Keratinocyte (primary cell): Measurements from ENCODE around the gene TNFAIP3. TPM values are rescaled to one million over a fixed set of nuclear protein-coding genes. Genes with fewer than 3 reads are reported as not detected.
"Not testable (repeated sequence)": the region's sequence is repeated elsewhere in the genome, so short reads cannot be mapped to it uniquely, and the experiment has no call there.

Experiments
- DNase-seq: peaks from one replicate; pipeline ENCODE4 v3.0.0-alpha.2; 2011; ENCODE audit warnings: low read depth, missing footprints, low spot score
- FAIRE-seq: peaks from 2 replicates; lab custom pipeline; 2011; peaks lifted over from hg19 to GRCh38; lab: Jason Lieb, UNC
- H2AFZ ChIP-seq: 2 replicates; pipeline ENCODE4 v1.6.0; 2012; ENCODE audit warnings: low read length, control low read depth, inconsistent platforms; ENCODE audit not compliant: control insufficient read depth
- H3K27ac ChIP-seq: 2 replicates; pipeline ENCODE4 v1.5.1; 2011; ENCODE audit warnings: low read length; ENCODE audit not compliant: control insufficient read depth, insufficient read depth
- H3K27me3 ChIP-seq: 3 replicates; pipeline ENCODE4 v1.6.0; 2011; ENCODE audit warnings: low read length; ENCODE audit not compliant: control insufficient read depth, insufficient read depth; ENCODE audit errors: extremely low read depth
- H3K36me3 ChIP-seq, 2 experiments: 2 replicates in 1 of 2; 3 replicates in 1 of 2; pipeline ENCODE4 v1.5.1; 2011; ENCODE audit warnings: low read length in 2 of 2, mild to moderate bottlenecking in 1 of 2; ENCODE audit not compliant: control insufficient read depth in 2 of 2, insufficient read depth in 2 of 2; ENCODE audit errors: extremely low read depth in 1 of 2
- H3K4me1 ChIP-seq: 3 replicates; pipeline ENCODE4 v1.5.1; 2011; ENCODE audit warnings: low read length; ENCODE audit not compliant: control insufficient read depth, insufficient read depth; ENCODE audit errors: extremely low read depth
- H3K4me2 ChIP-seq: 3 replicates; pipeline ENCODE4 v1.6.0; 2011; ENCODE audit warnings: low read depth, low read length; ENCODE audit not compliant: control insufficient read depth, insufficient read depth; ENCODE audit errors: extremely low read depth
- H3K4me3 ChIP-seq, 3 experiments: fragments of 200-600 bp in 1 of 3; sonication (generic) in 1 of 3; 2 replicates in 2 of 3; 3 replicates in 1 of 3; pipeline ENCODE4 v1.5.1; 2011 to 2016; ENCODE audit warnings: low read length in 3 of 3, mild to moderate bottlenecking in 3 of 3, control low read depth in 2 of 3, inconsistent platforms in 1 of 3, low read depth in 1 of 3, mixed read lengths in 1 of 3, mixed run types in 1 of 3, moderate library complexity in 1 of 3; ENCODE audit not compliant: control insufficient read depth in 2 of 3, insufficient read depth in 2 of 3; ENCODE audit errors: extremely low read depth in 1 of 3
- H3K79me2 ChIP-seq: 2 replicates; pipeline ENCODE4 v1.6.0; 2012; ENCODE audit warnings: low read length; ENCODE audit not compliant: control insufficient read depth, insufficient read depth
- H3K9ac ChIP-seq: 3 replicates; pipeline ENCODE4 v1.6.0; 2011; ENCODE audit warnings: low read length; ENCODE audit not compliant: control insufficient read depth, insufficient read depth; ENCODE audit errors: extremely low read depth
- H3K9me1 ChIP-seq: 3 replicates; pipeline ENCODE4 v1.6.0; 2011; ENCODE audit warnings: low read length; ENCODE audit not compliant: control insufficient read depth, insufficient read depth; ENCODE audit errors: extremely low read depth
- H3K9me3 ChIP-seq: 2 replicates; pipeline ENCODE4 v1.5.1; 2012; ENCODE audit warnings: low read depth, low read length; ENCODE audit not compliant: control insufficient read depth
- H4K20me1 ChIP-seq: 3 replicates; pipeline ENCODE4 v1.6.0; 2011; ENCODE audit warnings: low read length; ENCODE audit not compliant: control insufficient read depth, insufficient read depth; ENCODE audit errors: extremely low read depth
- EZH2 ChIP-seq: IDR thresholded peaks from one replicate; pipeline ENCODE4 v1.6.1; 2012; ENCODE audit warnings: inconsistent platforms, mild to moderate bottlenecking, low read length, moderate library complexity
- dilution Hi-C: fragments of 300-500 bp; cut with MboI; formaldehyde crosslinking; loops from one replicate; pipeline ENCODE4 v1.7.0; 2020; ENCODE audit warnings: low sequenced_read_pairs; ENCODE audit not compliant: extremely low pct_ligation_motif_present
- polyA plus RNA-seq, 5 experiments: library from polyadenylated mRNA; depleted of rRNA in 3 of 5; stranded (reverse) in 3 of 5; stranded (forward) in 1 of 5; unstranded in 1 of 5; fragments of >200 nt; gene quantifications; 1 replicate in 1 of 5; 2 replicates in 3 of 5; 3 replicates in 1 of 5; pipeline versions ENCODE4 v1.2.1 to v1.2.3, GENCODE V29; 2011 to 2012; ENCODE audit warnings: missing spikeins in 2 of 5, low read depth in 1 of 5, low replicate concordance in 1 of 5
- TF ChIP-seq, protein P1 (sequence below), 3 experiments: IDR thresholded peaks in 1 of 3; conservative IDR thresholded peaks in 1 of 3; optimal IDR thresholded peaks in 1 of 3; 2 replicates in 2 of 3; 3 replicates in 1 of 3; pipeline versions ENCODE3 to v1.5.1; 2011; ENCODE audit warnings: low read length in 3 of 3, mild to moderate bottlenecking in 3 of 3, moderate library complexity in 2 of 3, control low read depth in 1 of 3, inconsistent platforms in 1 of 3; ENCODE audit not compliant: insufficient read depth in 2 of 3; ENCODE audit errors: extremely low read depth in 1 of 3

The TNFAIP3 gene
- polyA plus RNA-seq, 1 donor (not counting 4 experiments of a cell fraction or from before 2014, with no cell fraction given), result 141 TPM

DNA sequence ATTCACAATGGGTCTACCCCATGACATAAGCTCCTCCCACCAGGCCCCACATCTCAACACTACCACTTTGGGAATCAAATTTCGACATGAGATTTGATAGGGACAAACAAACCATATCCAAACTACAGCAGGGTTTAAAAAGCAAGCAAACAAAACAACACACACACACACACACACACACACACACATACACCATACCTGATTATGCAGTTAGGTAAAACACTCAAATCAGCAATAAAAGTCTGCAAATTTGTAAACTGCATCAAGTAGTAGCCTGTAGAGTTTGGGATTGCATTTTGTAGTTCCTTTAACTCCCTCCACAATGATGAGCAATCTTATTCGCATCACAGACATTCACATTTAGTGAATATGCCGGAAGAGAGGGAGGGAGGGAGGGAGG, 32.6 kb upstream of the TNFAIP3 start:
- dilution Hi-C loops, result no loop called here
- Histone ChIP-seq H3K79me2 (no peaks in the 10 kb centered on the region), H3K27ac (no peak overlapping the region), H3K27me3 (no peaks in the 10 kb centered on the region), H3K9me1 (no peaks in the 10 kb centered on the region), H4K20me1 (no peaks in the 10 kb centered on the region), H3K36me3 (no peaks in the 10 kb centered on the region), H3K9me3 (no peaks in the 10 kb centered on the region), H2AFZ (no peak overlapping the region), H3K4me2 (no peak overlapping the region), H3K9ac (no peak overlapping the region), H3K4me1 (peaks cover 35% of the 10 kb centered on the region), H3K4me3 (no peak overlapping the region)
- DNase-seq (no peak), FAIRE-seq (no peak)
- no peak for TF ChIP-seq EZH2
- TF ChIP-seq, protein P1, sequence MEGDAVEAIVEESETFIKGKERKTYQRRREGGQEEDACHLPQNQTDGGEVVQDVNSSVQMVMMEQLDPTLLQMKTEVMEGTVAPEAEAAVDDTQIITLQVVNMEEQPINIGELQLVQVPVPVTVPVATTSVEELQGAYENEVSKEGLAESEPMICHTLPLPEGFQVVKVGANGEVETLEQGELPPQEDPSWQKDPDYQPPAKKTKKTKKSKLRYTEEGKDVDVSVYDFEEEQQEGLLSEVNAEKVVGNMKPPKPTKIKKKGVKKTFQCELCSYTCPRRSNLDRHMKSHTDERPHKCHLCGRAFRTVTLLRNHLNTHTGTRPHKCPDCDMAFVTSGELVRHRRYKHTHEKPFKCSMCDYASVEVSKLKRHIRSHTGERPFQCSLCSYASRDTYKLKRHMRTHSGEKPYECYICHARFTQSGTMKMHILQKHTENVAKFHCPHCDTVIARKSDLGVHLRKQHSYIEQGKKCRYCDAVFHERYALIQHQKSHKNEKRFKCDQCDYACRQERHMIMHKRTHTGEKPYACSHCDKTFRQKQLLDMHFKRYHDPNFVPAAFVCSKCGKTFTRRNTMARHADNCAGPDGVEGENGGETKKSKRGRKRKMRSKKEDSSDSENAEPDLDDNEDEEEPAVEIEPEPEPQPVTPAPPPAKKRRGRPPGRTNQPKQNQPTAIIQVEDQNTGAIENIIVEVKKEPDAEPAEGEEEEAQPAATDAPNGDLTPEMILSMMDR (optimal IDR thresholded peaks at IDR 0.05 in 1 of 3, IDR thresholded peaks at IDR 0.05 in 1 of 3, conservative IDR thresholded peaks at IDR 0.05 in 1 of 3; ENCODE audit: extremely low read depth in 1 of 3, insufficient read depth in 2 of 3, low read length in 3 of 3), result no peak

DNA sequence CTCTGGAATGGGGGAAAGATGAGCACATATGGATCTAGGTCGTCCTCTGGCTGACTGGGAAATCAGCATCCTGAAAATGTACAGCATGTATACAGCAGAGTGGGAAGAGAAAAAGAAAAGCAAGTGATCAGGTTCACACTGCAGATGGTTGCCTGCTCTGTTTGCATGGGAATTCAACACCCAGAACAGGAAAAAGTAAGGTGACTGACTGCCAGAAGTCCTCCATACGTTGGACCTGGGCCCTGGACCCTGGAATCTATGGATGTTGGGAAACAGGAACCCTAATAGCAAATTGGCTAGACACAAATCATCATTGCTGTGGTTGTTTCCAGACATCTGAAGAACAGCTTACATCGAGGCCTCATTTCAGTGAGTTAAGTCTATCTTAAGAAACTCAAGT, 30.3 kb upstream of the TNFAIP3 start:
- dilution Hi-C loops, result no loop called here
- Histone ChIP-seq H3K9me3 (no peaks in the 10 kb centered on the region), H3K36me3 (no peaks in the 10 kb centered on the region), H3K4me1 (peaks cover 13% of the 10 kb centered on the region), H3K79me2 (no peaks in the 10 kb centered on the region), H3K9ac (no peak overlapping the region), H3K27me3 (no peaks in the 10 kb centered on the region), H3K4me3 (no peak overlapping the region), H3K27ac (no peak overlapping the region), H3K4me2 (no peak overlapping the region), H3K9me1 (no peaks in the 10 kb centered on the region), H4K20me1 (no peaks in the 10 kb centered on the region), H2AFZ (no peak overlapping the region)
- DNase-seq (no peak), FAIRE-seq (peak; percentile 41)
- TF ChIP-seq, protein P1 (optimal IDR thresholded peaks at IDR 0.05 in 1 of 3, IDR thresholded peaks at IDR 0.05 in 1 of 3, conservative IDR thresholded peaks at IDR 0.05 in 1 of 3; ENCODE audit: extremely low read depth in 1 of 3, insufficient read depth in 2 of 3, low read length in 3 of 3), result no peak
- TF ChIP-seq EZH2, result no peak

DNA sequence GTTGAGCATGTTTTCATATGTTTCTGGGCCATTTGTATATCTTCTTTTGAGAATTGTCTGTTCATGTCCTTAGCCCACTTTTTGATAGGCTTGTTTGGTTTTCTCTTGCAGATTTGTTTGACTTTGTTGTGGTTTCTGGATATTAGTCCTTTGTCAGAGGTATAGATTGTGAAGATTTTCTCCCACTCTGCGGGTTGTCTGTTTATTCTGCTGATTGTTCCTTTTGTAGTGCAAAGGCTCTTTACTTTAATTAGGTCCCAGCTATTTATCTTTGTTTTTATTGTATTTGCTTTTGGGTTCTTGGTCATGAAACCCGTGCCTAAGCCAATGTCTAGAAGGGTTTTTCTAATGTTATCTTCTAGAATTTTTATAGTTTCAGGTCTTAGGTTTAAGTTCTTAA, 29.0 kb upstream of the TNFAIP3 start:
- H3K27ac ChIP-seq, H3K4me1 ChIP-seq, DNase-seq, H3K79me2 ChIP-seq, H4K20me1 ChIP-seq, FAIRE-seq, H3K9ac ChIP-seq, H3K9me3 ChIP-seq, H3K4me3 ChIP-seq, H3K36me3 ChIP-seq, H3K27me3 ChIP-seq, dilution Hi-C loops, H2AFZ ChIP-seq, H3K9me1 ChIP-seq, H3K4me2 ChIP-seq: not testable (repeated sequence)

DNA sequence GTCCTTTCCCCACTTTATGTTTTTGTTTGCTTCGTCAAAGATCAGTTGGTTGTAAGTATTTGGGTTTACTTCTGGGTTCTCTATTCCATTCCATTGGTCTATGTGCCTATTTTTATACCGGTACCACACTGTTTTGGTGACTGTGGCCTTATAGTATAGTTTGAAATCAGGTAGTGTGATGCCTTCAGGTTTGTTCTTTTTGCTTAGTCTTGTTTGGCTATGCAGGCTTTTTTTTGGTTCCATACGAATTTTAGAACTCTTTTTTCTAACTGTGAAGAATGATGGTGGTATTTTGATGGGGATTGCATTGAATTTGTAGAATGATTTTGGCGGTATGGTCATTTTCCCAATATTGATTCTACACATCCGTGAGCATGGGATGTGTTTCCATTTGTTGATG, 28.5 kb upstream of the TNFAIP3 start:
- H3K4me2 ChIP-seq, H3K4me3 ChIP-seq, H2AFZ ChIP-seq, dilution Hi-C loops, H3K4me1 ChIP-seq, H3K9me3 ChIP-seq, H3K9ac ChIP-seq, H3K9me1 ChIP-seq, DNase-seq, H3K27ac ChIP-seq, H3K27me3 ChIP-seq, H3K36me3 ChIP-seq, H4K20me1 ChIP-seq, FAIRE-seq, H3K79me2 ChIP-seq: not testable (repeated sequence)
